ENCODE measurements around the gene VAV1. TPM values are rescaled to one million over a fixed set of nuclear protein-coding genes. Genes with fewer than 3 reads are reported as not detected.
A peak's percentile ranks its signal among the peaks of the same experiment; 100 is the strongest.

The VAV1 gene
- 10 to 100 TPM; 77.9 to 84.5 TPM for total RNA-seq

GRCh38 chr19:6772028-6772865 is at the start of gene VAV1:
Gene VAV1 (plus strand): TSS chr19:6772708. CDS start chr19:6772808, 100 bp downstream.
- Mint-ChIP-seq H3K4me3 (peak within 1 kb of the TSS; percentile 96), H3K36me3 (peaks cover 28% of the 10 kb centered on the region), H3K27ac (peak within 1 kb of the TSS; percentile 95), H3K27me3 (no peaks in the 10 kb centered on the region), H3K4me1 (ENCODE audit: low read depth) (peaks cover 47% of the 10 kb centered on the region), H3K9me3 (no peaks in the 10 kb centered on the region)
- POLR2A ChIA-PET: interaction anchor here (0.6 to 5.8 kb wide), 12 partner anchors 11 to 108 kb away, joined by 3 to 59 read pairs (median 5); partner anchors contain the start of gene GPR108
- CTCF ChIA-PET: interaction anchor here (0.6 to 4.0 kb wide), 20 partner anchors 9 to 411 kb away, joined by 3 to 38 read pairs (median 4); partner anchors contain the start of genes CLPP and GPR108
- peak; percentile 91 for DNase-seq
- intact Hi-C loops (cut with micrococcal nuclease): loop anchor here (1.0 kb wide), 2 partner anchors 29 to 90 kb away; no protein-coding TSS in a partner anchor

GRCh38 chr19:6723108-6723618 is 49.3 kb upstream of the VAV1 start:
- Mint-ChIP-seq H3K4me3 (no peak overlapping the region), H3K4me1 (ENCODE audit: low read depth) (peaks cover 3% of the 10 kb centered on the region), H3K9me3 (no peaks in the 10 kb centered on the region), H3K36me3 (no peaks in the 10 kb centered on the region), H3K27me3 (no peaks in the 10 kb centered on the region), H3K27ac (no peak overlapping the region)
- intact Hi-C loops (cut with micrococcal nuclease): no loop called here
- POLR2A ChIA-PET: no interaction called here
- DNase-seq: no peak
- CTCF ChIA-PET: no interaction called here

GRCh38 chr19:6723738-6724137 is 48.8 kb upstream of the VAV1 start:
- Mint-ChIP-seq H3K4me3 (no peak overlapping the region), H3K27me3 (no peaks in the 10 kb centered on the region), H3K27ac (no peak overlapping the region), H3K36me3 (no peaks in the 10 kb centered on the region), H3K9me3 (no peaks in the 10 kb centered on the region), H3K4me1 (ENCODE audit: low read depth) (peaks cover 3% of the 10 kb centered on the region)
- intact Hi-C loops (cut with micrococcal nuclease): no loop called here
- ChIA-PET POLR2A (no interaction called here), CTCF (no interaction called here)
- DNase-seq: no peak

GRCh38 chr19:6724631-6725492 is 47.6 kb upstream of the VAV1 start:
- CTCF ChIA-PET: interaction anchor here (0.6 kb wide), 1 partner anchor 479 kb away, joined by 3 read pairs; no protein-coding TSS in a partner anchor
- H3K9me3 Mint-ChIP-seq: no peaks in the 10 kb centered on the region
- no peaks in the 10 kb centered on the region for H3K27me3 Mint-ChIP-seq
- no peak overlapping the region for H3K4me3 Mint-ChIP-seq
- no peak for DNase-seq
- POLR2A ChIA-PET: no interaction called here
- H3K27ac Mint-ChIP-seq: no peak overlapping the region
- intact Hi-C loops (cut with micrococcal nuclease): no loop called here
- peaks cover 3% of the 10 kb centered on the region for H3K4me1 Mint-ChIP-seq (ENCODE audit: low read depth)
- H3K36me3 Mint-ChIP-seq: no peaks in the 10 kb centered on the region

- no peaks in the 10 kb centered on the region for H3K9me3 Mint-ChIP-seq
- DNase-seq: no peak
- ChIA-PET CTCF (no interaction called here), POLR2A (no interaction called here)
- peaks cover 3% of the 10 kb centered on the region for H3K4me1 Mint-ChIP-seq (ENCODE audit: low read depth)
- intact Hi-C loops (cut with micrococcal nuclease): no loop called here
- no peaks in the 10 kb centered on the region for H3K36me3 Mint-ChIP-seq
- H3K27me3 Mint-ChIP-seq: no peaks in the 10 kb centered on the region
- no peak overlapping the region for H3K4me3 Mint-ChIP-seq
- no peak overlapping the region for H3K27ac Mint-ChIP-seq
Measured at GRCh38 chr19:6725513-6726231, 46.8 kb upstream of the VAV1 start.

- Mint-ChIP-seq H3K4me3 (no peak overlapping the region), H3K36me3 (peaks cover 12% of the 10 kb centered on the region), H3K9me3 (no peaks in the 10 kb centered on the region), H3K27me3 (no peaks in the 10 kb centered on the region), H3K27ac (no peak overlapping the region), H3K4me1 (ENCODE audit: low read depth) (peaks cover 3% of the 10 kb centered on the region)
- no peak for DNase-seq
- intact Hi-C loops (cut with micrococcal nuclease): no loop called here
- ChIA-PET CTCF (no interaction called here), POLR2A (no interaction called here)
Measured at GRCh38 chr19:6728346-6728745, 44.2 kb upstream of the VAV1 start.

- peaks cover 2% of the 10 kb centered on the region for H3K4me1 Mint-ChIP-seq (ENCODE audit: low read depth)
- H3K9me3 Mint-ChIP-seq: no peaks in the 10 kb centered on the region
- ChIA-PET CTCF (no interaction called here), POLR2A (no interaction called here)
- H3K27ac Mint-ChIP-seq: no peak overlapping the region
- intact Hi-C loops (cut with micrococcal nuclease): loop anchor here (10.0 kb wide), 1 partner anchor 355 kb away; the partner anchor contains the start of genes ALKBH7 and PSPN
- H3K27me3 Mint-ChIP-seq: no peaks in the 10 kb centered on the region
- DNase-seq: no peak
- peaks cover 17% of the 10 kb centered on the region for H3K36me3 Mint-ChIP-seq
- H3K4me3 Mint-ChIP-seq: no peak overlapping the region
Measured at GRCh38 chr19:6729573-6730152, 42.8 kb upstream of the VAV1 start.

- H3K9me3 Mint-ChIP-seq: no peaks in the 10 kb centered on the region
- intact Hi-C loops (cut with micrococcal nuclease): loop anchor here (10.0 kb wide), 1 partner anchor 355 kb away; the partner anchor contains the start of genes ALKBH7 and PSPN
- ChIA-PET POLR2A (no interaction called here), CTCF (no interaction called here)
- H3K36me3 Mint-ChIP-seq: peaks cover 17% of the 10 kb centered on the region
- no peak overlapping the region for H3K27ac Mint-ChIP-seq
- no peaks in the 10 kb centered on the region for H3K4me1 Mint-ChIP-seq (ENCODE audit: low read depth)
- DNase-seq: peak; percentile 61
- H3K27me3 Mint-ChIP-seq: no peaks in the 10 kb centered on the region
- H3K4me3 Mint-ChIP-seq: no peak overlapping the region
Measured at GRCh38 chr19:6730153-6730804, 42.2 kb upstream of the VAV1 start.

- CTCF ChIA-PET: no interaction called here
- no peak overlapping the region for H3K27ac Mint-ChIP-seq
- H3K9me3 Mint-ChIP-seq: no peaks in the 10 kb centered on the region
- H3K4me1 Mint-ChIP-seq (ENCODE audit: low read depth): peaks cover 4% of the 10 kb centered on the region
- DNase-seq: no peak
- intact Hi-C loops (cut with micrococcal nuclease): loop anchor here (10.0 kb wide), 1 partner anchor 356 kb away; the partner anchor contains the start of genes ALKBH7 and PSPN
- H3K27me3 Mint-ChIP-seq: no peaks in the 10 kb centered on the region
- H3K4me3 Mint-ChIP-seq: no peak overlapping the region
- H3K36me3 Mint-ChIP-seq: peaks cover 18% of the 10 kb centered on the region
- POLR2A ChIA-PET: no interaction called here
Measured at GRCh38 chr19:6730941-6731670, 41.4 kb upstream of the VAV1 start.

- peaks cover 22% of the 10 kb centered on the region for H3K36me3 Mint-ChIP-seq
- H3K4me3 Mint-ChIP-seq: no peak overlapping the region
- intact Hi-C loops (cut with micrococcal nuclease): loop anchor here (10.0 kb wide), 1 partner anchor 357 kb away; the partner anchor contains the start of genes ALKBH7 and PSPN
- peaks cover 8% of the 10 kb centered on the region for H3K4me1 Mint-ChIP-seq (ENCODE audit: low read depth)
- ChIA-PET POLR2A (no interaction called here), CTCF (no interaction called here)
- H3K27ac Mint-ChIP-seq: no peak overlapping the region
- DNase-seq: no peak
- no peaks in the 10 kb centered on the region for H3K9me3 Mint-ChIP-seq
- H3K27me3 Mint-ChIP-seq: no peaks in the 10 kb centered on the region
Measured at GRCh38 chr19:6731822-6732221, 40.7 kb upstream of the VAV1 start.

Measured in activated CD4-positive, alpha-beta memory T cell treated with anti-CD3 and anti-CD28 coated beads for 36 hours (primary cell).